8988T (cell line): ENCODE results near the gene TNFAIP2.

ENCODE experiments used
- DNase-seq: peaks from one replicate; pipeline ENCODE4 v3.0.0; 2011

TNFAIP2 gene

GRCh38 chr14:103122947-103123633, at the start of gene TNFAIP2:
TNFAIP2 (plus strand) TSS chr14:103123461; CDS start chr14:103126458, 2,997 bp downstream.
- no peak for DNase-seq

DNA sequence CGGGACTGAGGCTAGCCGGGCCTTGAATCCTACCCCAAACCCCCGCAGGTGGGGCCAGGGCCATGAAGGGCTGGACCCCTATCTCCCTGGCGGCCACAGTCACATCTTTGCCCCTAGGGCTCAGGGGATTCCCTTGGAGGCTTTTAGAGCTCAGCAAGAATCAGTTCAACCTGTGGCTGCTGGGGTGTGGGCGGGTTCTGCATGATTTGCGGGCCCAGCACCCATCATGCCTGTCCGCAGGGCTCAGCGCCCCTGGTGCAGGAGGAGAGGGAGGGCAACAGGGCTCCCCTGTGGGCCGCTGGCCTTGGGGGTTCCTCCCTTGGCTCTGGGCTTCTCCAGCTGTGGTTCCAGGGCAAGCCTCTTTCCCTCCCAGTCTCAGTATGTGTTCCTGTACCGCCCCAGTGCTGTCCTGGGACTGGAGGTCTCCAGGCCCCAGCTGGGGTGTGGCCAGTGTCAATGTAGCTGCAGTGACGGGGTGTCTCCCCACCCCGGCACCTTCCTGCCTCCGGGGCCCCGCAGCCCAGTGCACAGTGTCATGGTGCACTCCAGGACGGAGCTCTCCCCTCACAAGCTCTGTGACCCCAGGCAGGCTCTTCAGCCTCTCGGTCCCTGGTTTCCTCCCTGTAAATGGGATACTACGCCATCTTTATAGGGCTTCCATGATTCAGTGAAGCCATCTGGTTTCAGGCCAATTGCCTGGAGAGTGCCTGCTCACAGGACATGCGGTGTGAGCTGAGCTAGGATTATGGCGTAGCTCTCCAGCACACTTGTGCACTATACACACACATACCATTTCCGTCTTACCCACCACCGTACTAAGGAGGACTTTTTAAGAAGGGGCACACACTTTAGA, 49.2 kb upstream of the TNFAIP2 start:
- no peak for DNase-seq

DNA sequence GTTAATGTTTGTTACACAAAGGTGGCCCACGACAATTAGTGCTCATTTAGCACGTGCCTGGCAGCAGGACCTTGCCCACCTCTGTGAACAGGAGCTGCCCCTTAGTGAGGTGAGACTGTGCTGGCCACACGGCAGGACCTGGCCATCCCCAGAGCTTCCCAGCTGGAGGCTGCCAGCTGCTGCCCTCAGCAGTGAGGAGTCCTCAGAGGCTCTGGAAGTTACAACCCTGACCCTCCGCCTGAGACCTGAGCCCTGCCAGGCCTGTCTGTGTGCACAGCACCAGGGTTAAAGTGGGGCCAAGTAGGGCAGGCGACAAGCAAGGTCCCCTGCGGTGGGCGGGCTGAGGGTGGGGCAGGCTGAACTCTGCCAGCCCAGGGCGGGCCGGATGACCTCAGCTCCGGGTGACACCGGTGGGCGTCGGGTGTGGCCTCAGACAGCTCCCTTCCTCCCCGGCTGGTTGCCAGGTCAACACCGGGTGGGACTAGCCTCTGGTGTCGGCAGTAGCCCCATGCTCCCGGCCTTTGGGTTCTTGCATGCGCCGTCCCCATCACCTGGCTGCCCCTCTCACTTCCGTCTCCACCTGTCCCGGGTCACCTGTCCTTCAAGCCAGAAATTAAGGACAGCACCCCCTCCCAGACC, 48.4 kb upstream of the TNFAIP2 start:
- DNase-seq: peak; percentile 21

DNA sequence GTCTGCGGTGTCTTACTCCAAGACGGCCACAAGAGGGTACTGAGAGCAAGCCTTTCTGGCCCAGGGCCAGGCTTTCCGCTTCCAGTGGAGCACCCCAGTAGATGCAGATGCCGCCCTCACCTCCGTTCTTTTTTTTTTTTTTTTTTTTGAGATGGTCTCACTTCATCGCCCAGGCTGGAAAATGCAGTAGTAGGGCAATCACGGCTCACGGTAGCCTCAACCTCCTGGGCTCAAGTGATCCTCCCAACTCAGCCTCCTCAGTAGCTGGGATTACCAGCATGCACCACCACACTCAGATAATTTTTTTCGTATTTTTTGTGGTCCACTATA, 44.9 kb upstream of the TNFAIP2 start:
- DNase-seq: peak; percentile 80

- no peak for DNase-seq
Observed at GRCh38 chr14:103078860-103079587, 44.2 kb upstream of the TNFAIP2 start.

DNA sequence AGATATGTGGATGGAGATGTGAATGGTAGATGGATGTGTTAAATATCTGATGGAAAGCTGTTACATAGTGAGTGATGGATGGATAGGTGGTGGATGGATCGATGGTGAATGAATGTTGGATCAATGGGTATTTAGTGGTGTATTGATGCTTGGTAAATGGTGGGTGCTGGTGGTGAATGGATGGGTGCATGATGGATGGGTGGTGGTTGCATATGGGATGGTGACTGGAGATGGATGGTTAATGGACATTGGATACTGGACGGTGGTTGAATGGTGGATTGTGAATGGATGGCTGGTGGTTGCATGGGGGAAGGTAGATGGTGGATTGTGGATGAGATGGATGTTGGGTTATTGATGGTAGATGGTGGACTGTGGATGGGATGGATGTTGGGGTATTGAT, 41.3 kb upstream of the TNFAIP2 start:
- DNase-seq: no peak

GRCh38 chr14:103084021-103084919, 39.0 kb upstream of the TNFAIP2 start, which contains the start of gene LBHD2:
LBHD2 (plus strand) TSS chr14:103084210; CDS start chr14:103086013, 1,803 bp downstream.
- DNase-seq: peak; percentile 36

- peak; percentile 87 for DNase-seq
Observed at GRCh38 chr14:103085106-103086091, 37.9 kb upstream of the TNFAIP2 start.

DNA sequence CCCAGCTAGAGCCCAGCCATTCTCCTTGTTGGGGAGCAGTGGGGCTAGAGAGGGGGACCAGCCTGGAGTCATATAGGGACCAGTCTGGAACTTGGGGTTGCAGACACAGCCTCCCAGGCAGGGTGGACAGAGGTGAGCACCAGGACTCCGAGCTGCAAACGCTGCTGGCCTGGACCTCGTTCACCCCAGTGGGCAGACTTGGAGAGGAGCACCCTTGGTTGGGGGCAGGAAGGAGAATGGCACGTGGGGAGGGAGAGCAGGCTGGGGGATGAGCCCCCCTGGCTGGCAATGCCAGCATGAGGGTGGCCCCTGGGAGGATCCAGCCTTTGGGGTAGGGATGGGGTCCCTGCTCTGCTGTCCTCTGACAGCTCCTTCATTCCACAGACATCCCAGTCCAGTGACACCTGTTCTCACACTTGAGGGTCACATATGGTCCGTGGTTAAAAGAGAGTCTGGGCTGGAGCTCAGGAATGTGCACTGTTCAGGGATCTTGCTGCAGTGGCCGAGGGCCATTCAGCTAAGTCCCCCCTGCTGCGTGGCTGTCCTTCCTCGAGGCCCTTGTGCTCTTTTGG, 36.4 kb upstream of the TNFAIP2 start:
- peak; percentile 24 for DNase-seq

DNA sequence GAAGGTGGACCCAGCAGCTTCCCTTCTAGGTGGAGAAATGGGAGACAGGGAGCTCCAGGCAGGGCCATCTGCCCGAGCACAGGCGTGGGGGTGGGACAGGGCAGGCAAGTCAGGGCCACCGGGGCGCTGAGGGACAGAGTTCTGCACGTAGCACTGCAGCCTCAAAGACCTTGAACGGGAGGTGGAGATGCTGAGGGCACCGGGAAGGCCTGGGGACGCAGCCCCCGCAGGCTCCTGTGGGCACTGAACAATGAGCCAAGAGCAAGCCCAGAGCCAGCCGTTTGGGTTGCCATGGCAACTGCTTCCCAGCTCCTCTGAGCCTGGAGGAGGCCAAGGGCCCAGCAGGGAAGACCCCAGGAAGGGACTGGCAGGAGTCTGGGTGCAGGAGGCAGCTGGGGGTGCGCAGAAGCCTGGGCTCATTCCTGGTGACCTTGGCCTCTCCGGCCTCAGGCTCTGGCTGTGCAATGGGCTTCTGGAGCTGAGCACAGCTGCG, 35.9 kb upstream of the TNFAIP2 start:
- DNase-seq: no peak

GRCh38 chr14:103088921-103089320, 34.3 kb upstream of the TNFAIP2 start:
- DNase-seq: no peak

- no peak for DNase-seq
Observed at GRCh38 chr14:103089386-103090335, 33.6 kb upstream of the TNFAIP2 start.

- DNase-seq: no peak
Observed at GRCh38 chr14:103090481-103091020, 32.7 kb upstream of the TNFAIP2 start.

GRCh38 chr14:103091041-103091882, 32.0 kb upstream of the TNFAIP2 start:
- peak; percentile 92 for DNase-seq

DNA sequence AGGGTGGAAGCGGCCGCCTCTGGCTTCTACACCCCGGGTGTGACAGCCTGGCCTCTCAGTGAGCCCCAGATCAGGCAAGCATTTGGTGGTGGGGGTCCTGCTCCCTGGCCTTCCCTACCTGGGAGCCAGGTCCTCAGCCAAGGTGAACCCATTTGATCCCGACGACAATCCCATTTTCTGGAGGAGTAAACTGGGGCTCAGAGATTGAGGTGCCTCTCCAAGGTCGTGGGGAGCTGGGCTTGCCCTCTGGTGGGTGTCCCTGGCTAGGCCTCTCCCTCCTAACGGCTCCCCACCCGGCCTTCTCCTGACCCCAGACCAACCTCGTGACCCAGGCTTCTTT, 31.4 kb upstream of the TNFAIP2 start:
- no peak for DNase-seq

GRCh38 chr14:103093856-103094405, 29.3 kb upstream of the TNFAIP2 start:
- no peak for DNase-seq
